HepG2 (cell line): Measurements from ENCODE around the gene CEP128. TPM values are rescaled to one million over a fixed set of nuclear protein-coding genes. Genes with fewer than 3 reads are reported as not detected.

Experiments
- ATAC-seq: fragments of 200-7000 bp; cut with Tn5 transposase; 3 replicates; pipeline ENCODE4 v1.9.1; 2020; ENCODE audit warnings: mild to moderate bottlenecking, moderate library complexity
- BruUV-seq: library from RNA; stranded (reverse); fragments of 400-500 nt; replicated peaks from 2 replicates; lab custom pipeline; 2021; lab: Mats Ljungman, UMichigan
- CTCF ChIA-PET: fragments of 300-600 bp; formaldehyde crosslinking; extraction: SDS; loops from one replicate; lab custom pipeline; 2021; ENCODE audit warnings: low total read pairs, inconsistent platforms, low intra/inter-chr PET ratio; lab: Yijun Ruan, JAX
- POLR2A ChIA-PET: fragments of 350-600 bp; sonication (Branson Sonifier 250); formaldehyde crosslinking; loops from one replicate; lab custom pipeline; 2020; ENCODE audit warnings: antibody characterized with exemption, inconsistent platforms; lab: Yijun Ruan, JAX
- DNase-seq: peaks from one replicate; pipeline ENCODE4 v3.0.0-alpha.2; 2015; ENCODE audit warnings: low spot score
- FAIRE-seq: peaks from 3 replicates; lab custom pipeline; 2011; peaks lifted over from hg19 to GRCh38; lab: Jason Lieb, UNC
- H2AFZ ChIP-seq: one replicate; pipeline ENCODE4 v1.6.1; 2011; ENCODE audit warnings: low read length, inconsistent platforms
- H3K27ac ChIP-seq: fragments of 300-600 bp; 3 replicates; pipeline ENCODE4 v1.8.0; 2011; ENCODE audit warnings: mixed run types, mild to moderate bottlenecking, mixed read lengths, low read length, inconsistent platforms; ENCODE audit not compliant: insufficient read depth; ENCODE audit errors: extremely low read length
- H3K27me3 ChIP-seq, 2 experiments: fragments of 200-600 bp in 1 of 2; 2 replicates in 1 of 2; 3 replicates in 1 of 2; pipeline versions ENCODE4 v1.6.0 to v1.8.0; 2011; ENCODE audit warnings: low read length in 2 of 2, mild to moderate bottlenecking in 2 of 2, moderate library complexity in 2 of 2, inconsistent platforms in 1 of 2; ENCODE audit not compliant: insufficient read depth in 2 of 2, control insufficient read depth in 1 of 2
- H3K36me3 ChIP-seq, 2 experiments: fragments of 200-600 bp in 1 of 2; replicated peaks in 1 of 2; 2 replicates in 1 of 2; 3 replicates in 1 of 2; pipeline versions ENCODE4 v1.5.1 to v1.8.0; 2011; ENCODE audit warnings: low read length in 2 of 2, inconsistent platforms in 1 of 2; ENCODE audit not compliant: insufficient read depth in 2 of 2, control insufficient read depth in 1 of 2
- H3K4me1 ChIP-seq: 2 replicates; pipeline ENCODE4 v1.5.1; 2012; ENCODE audit warnings: low read length, inconsistent platforms; ENCODE audit not compliant: insufficient read depth
- H3K4me2 ChIP-seq: 2 replicates; pipeline ENCODE4 v1.6.0; 2011; ENCODE audit warnings: low read depth, low read length, inconsistent platforms
- H3K4me3 ChIP-seq, 3 experiments: fragments of 200-600 bp in 1 of 3; sonication (generic), shearing (Covaris generic) in 1 of 3; replicated peaks in 1 of 3; 2 replicates each; pipeline ENCODE4 v1.5.1; 2011 to 2016; ENCODE audit warnings: low read length in 3 of 3, inconsistent platforms in 2 of 3, low read depth in 2 of 3, mild to moderate bottlenecking in 2 of 3, control low read depth in 1 of 3, mixed read lengths in 1 of 3; ENCODE audit not compliant: insufficient read depth in 1 of 3
- H3K79me2 ChIP-seq: one replicate; pipeline ENCODE4 v1.6.1; 2011; ENCODE audit warnings: low read length, inconsistent platforms; ENCODE audit not compliant: insufficient read depth
- H3K9ac ChIP-seq: 2 replicates; pipeline ENCODE4 v1.6.0; 2011; ENCODE audit warnings: mild to moderate bottlenecking, low read depth, low read length, inconsistent platforms; ENCODE audit not compliant: insufficient read depth
- H3K9me3 ChIP-seq: 2 replicates; pipeline ENCODE4 v1.5.1; 2012; ENCODE audit warnings: mild to moderate bottlenecking, low read length
- H4K20me1 ChIP-seq: 2 replicates; pipeline ENCODE4 v1.6.0; 2011; ENCODE audit warnings: inconsistent platforms, mild to moderate bottlenecking, low read length, moderate library complexity; ENCODE audit not compliant: insufficient read depth
- AGO2 ChIP-seq: fragments of 200-400 bp; formaldehyde crosslinking; optimal IDR thresholded peaks from 2 replicates; pipeline ENCODE3; 2017; ENCODE audit warnings: mild to moderate bottlenecking, low read depth, low read length, moderate library complexity
- DR1 ChIP-seq: sonication (generic); formaldehyde crosslinking; IDR thresholded peaks from 2 replicates; pipeline ENCODE4 v1.8.0; 2021; ENCODE audit warnings: mild to moderate bottlenecking, missing genetic modification reagents, inconsistent platforms
- GTF3A ChIP-seq: sonication (generic); formaldehyde crosslinking; conservative IDR thresholded peaks from 2 replicates; pipeline ENCODE4 v1.4.0; 2020; ENCODE audit warnings: mild to moderate bottlenecking, missing genetic modification reagents
- IKZF4 ChIP-seq: sonication (generic); formaldehyde crosslinking; IDR thresholded peaks from 2 replicates; pipeline ENCODE4 v1.5.1; 2020; ENCODE audit warnings: borderline replicate concordance, mild to moderate bottlenecking, low read depth, missing genetic modification reagents; ENCODE audit errors: not compliant biosample characterization
- SKI ChIP-seq: fragments of 450-650 bp; IDR thresholded peaks from one replicate; pipeline ENCODE4 v1.6.1; 2018; ENCODE audit warnings: mild to moderate bottlenecking; ENCODE audit not compliant: partially characterized antibody
- ZFP36L2 ChIP-seq: sonication (generic); formaldehyde crosslinking; IDR thresholded peaks from 2 replicates; pipeline ENCODE4 v1.4.0; 2020; ENCODE audit warnings: missing genetic modification reagents
- ZNF143 ChIP-seq: sonication (generic); formaldehyde crosslinking; IDR thresholded peaks from 2 replicates; pipeline ENCODE4 v1.4.0; 2020; ENCODE audit warnings: missing genetic modification reagents
- ZNF331 ChIP-seq: sonication (generic); formaldehyde crosslinking; IDR thresholded peaks from 2 replicates; pipeline ENCODE4 v1.4.0; 2020; ENCODE audit warnings: missing genetic modification reagents
- ZNF354B ChIP-seq: sonication (generic); formaldehyde crosslinking; IDR thresholded peaks from 2 replicates; pipeline ENCODE4 v1.8.0; 2022; ENCODE audit warnings: mild to moderate bottlenecking, missing genetic modification reagents
- WGBS: methylation state at CpG from one replicate; pipeline ENCODE4 v1.1.6; 2017; ENCODE audit warnings: low lambda C conversion rate; 5-methylcytosine and 5-hydroxymethylcytosine counted together
- in situ Hi-C: cut with HindIII; loops from 2 replicates; pipeline ENCODE4 v1.10.0; 2017; ENCODE audit warnings: low pct_unique_long_range_greater_than_20kb; ENCODE audit not compliant: extremely low pct_ligation_motif_present
- intact Hi-C: fragments of 100-400 bp; cut with micrococcal nuclease; formaldehyde crosslinking; loops from one replicate; pipeline ENCODE4 v1.10.0; 2022; ENCODE audit not compliant: unreplicated experiment
- polyA plus RNA-seq, 8 experiments: library from polyadenylated mRNA; depleted of rRNA in 3 of 8; stranded (reverse) in 7 of 8; unstranded in 1 of 8; fragments of >200 nt; fragmentation: Illumina TruSeq in 4 of 8; extraction: Trizol in 4 of 8; gene quantifications; 2 replicates each; pipeline versions ENCODE4 v1.2.1 to v1.2.3, GENCODE V29; 2011 to 2016; ENCODE audit warnings: low read depth in 4 of 8, missing spikeins in 1 of 8, mixed read lengths in 1 of 8; ENCODE audit not compliant: insufficient read depth in 1 of 8
- total RNA-seq, 5 experiments: library from RNA; depleted of rRNA; stranded (reverse); fragments of >200 nt; fragmentation: Illumina TruSeq; extraction: Trizol; gene quantifications; 2 replicates each; pipeline ENCODE4 v1.2.3, GENCODE V29; 2016; ENCODE audit warnings: low read depth in 1 of 5
- TF ChIP-seq, protein P1 (sequence below): sonication (generic); formaldehyde crosslinking; IDR thresholded peaks from 2 replicates; pipeline ENCODE4 v1.4.0; 2020; ENCODE audit warnings: missing genetic modification reagents
- TF ChIP-seq, protein P2 (sequence below): sonication (generic); formaldehyde crosslinking; IDR thresholded peaks from 2 replicates; pipeline ENCODE4 v1.8.0; 2022; ENCODE audit warnings: mild to moderate bottlenecking, missing genetic modification reagents
- TF ChIP-seq, protein P3 (sequence below): sonication (generic); formaldehyde crosslinking; IDR thresholded peaks from 2 replicates; pipeline ENCODE4 v1.9.0; 2021; ENCODE audit warnings: missing genetic modification reagents, mild to moderate bottlenecking, borderline replicate concordance
- TF ChIP-seq, protein P4 (sequence below): sonication (generic); formaldehyde crosslinking; conservative IDR thresholded peaks from 2 replicates; pipeline ENCODE4 v1.8.0; 2022; ENCODE audit warnings: low read depth, missing genetic modification reagents
- TF ChIP-seq, protein P5 (sequence below): IDR thresholded peaks from 2 replicates; pipeline ENCODE4 v1.6.1; 2016

The CEP128 gene
- total and polyA plus RNA-seq, 2 of the 13 experiments (the other 11 are each of a cell fraction or from before 2014, with no cell fraction given), result 1.3 to 7.5 TPM

DNA sequence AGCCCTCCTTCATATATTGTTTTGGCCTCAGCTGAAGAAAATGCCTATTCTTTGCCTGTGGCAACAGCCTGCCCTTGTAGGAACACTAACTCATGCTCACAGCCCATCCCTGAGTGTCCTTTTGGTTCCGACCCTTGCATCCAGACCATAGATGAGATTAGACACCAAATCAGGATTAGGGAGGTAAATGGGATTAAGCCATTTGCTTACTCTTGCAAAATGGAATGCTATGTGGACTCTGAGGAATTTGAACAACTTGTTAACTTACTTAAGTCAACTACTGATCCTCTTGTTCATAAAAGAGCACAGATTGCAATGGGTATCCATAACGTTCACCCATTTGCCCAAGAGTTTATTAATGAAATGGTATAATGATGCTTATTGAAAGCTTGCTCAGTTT lies 41.2 kb upstream of the CEP128 start:
- no peak for FAIRE-seq
- H3K79me2 ChIP-seq, result no peaks in the 10 kb centered on the region
- in situ Hi-C loops, result no loop called here
- no peak overlapping the region for H3K4me2 ChIP-seq
- ChIA-PET CTCF (no interaction called here), POLR2A (no interaction called here)
- DNase-seq, result no peak
- H3K36me3 ChIP-seq, result no peaks in the 10 kb centered on the region
- BruUV-seq, result no TSS peak
- H3K9ac ChIP-seq, result no peak overlapping the region
- intact Hi-C loops, result no loop called here
- H3K4me3 ChIP-seq, result no peak overlapping the region
- H3K9me3 ChIP-seq, result no peaks in the 10 kb centered on the region
- no peaks in the 10 kb centered on the region for H3K4me1 ChIP-seq
- ATAC-seq, result no peak
- no peak overlapping the region for H2AFZ ChIP-seq
- WGBS, result 0% methylated on average over 2 of the region's 2 CpGs
- H3K27ac ChIP-seq, result no peak overlapping the region
- TF ChIP-seq, protein P1, sequence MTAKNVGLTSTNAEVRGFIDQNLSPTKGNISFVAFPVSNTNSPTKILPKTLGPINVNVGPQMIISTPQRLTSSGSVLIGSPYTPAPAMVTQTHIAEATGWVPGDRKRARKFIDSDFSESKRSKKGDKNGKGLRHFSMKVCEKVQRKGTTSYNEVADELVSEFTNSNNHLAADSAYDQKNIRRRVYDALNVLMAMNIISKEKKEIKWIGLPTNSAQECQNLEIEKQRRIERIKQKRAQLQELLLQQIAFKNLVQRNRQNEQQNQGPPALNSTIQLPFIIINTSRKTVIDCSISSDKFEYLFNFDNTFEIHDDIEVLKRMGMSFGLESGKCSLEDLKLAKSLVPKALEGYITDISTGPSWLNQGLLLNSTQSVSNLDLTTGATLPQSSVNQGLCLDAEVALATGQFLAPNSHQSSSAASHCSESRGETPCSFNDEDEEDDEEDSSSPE (CRISPR knock-in tag), result no peak
- no peak for TF ChIP-seq SKI
- TF ChIP-seq AGO2, result no peak
- TF ChIP-seq, protein P2, sequence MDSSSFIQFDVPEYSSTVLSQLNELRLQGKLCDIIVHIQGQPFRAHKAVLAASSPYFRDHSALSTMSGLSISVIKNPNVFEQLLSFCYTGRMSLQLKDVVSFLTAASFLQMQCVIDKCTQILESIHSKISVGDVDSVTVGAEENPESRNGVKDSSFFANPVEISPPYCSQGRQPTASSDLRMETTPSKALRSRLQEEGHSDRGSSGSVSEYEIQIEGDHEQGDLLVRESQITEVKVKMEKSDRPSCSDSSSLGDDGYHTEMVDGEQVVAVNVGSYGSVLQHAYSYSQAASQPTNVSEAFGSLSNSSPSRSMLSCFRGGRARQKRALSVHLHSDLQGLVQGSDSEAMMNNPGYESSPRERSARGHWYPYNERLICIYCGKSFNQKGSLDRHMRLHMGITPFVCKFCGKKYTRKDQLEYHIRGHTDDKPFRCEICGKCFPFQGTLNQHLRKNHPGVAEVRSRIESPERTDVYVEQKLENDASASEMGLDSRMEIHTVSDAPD (CRISPR knock-in tag), result no peak
- TF ChIP-seq ZNF143, result no peak
- TF ChIP-seq, protein P3, sequence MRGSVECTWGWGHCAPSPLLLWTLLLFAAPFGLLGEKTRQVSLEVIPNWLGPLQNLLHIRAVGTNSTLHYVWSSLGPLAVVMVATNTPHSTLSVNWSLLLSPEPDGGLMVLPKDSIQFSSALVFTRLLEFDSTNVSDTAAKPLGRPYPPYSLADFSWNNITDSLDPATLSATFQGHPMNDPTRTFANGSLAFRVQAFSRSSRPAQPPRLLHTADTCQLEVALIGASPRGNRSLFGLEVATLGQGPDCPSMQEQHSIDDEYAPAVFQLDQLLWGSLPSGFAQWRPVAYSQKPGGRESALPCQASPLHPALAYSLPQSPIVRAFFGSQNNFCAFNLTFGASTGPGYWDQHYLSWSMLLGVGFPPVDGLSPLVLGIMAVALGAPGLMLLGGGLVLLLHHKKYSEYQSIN, result no peak
- no peak for TF ChIP-seq GTF3A
- no peak for TF ChIP-seq ZNF331 (CRISPR knock-in tag)
- no peak for TF ChIP-seq DR1 (CRISPR knock-in tag)
- TF ChIP-seq IKZF4, result no peak
- no peak for TF ChIP-seq ZNF354B
- no peak for TF ChIP-seq ZFP36L2
- TF ChIP-seq, protein P4, sequence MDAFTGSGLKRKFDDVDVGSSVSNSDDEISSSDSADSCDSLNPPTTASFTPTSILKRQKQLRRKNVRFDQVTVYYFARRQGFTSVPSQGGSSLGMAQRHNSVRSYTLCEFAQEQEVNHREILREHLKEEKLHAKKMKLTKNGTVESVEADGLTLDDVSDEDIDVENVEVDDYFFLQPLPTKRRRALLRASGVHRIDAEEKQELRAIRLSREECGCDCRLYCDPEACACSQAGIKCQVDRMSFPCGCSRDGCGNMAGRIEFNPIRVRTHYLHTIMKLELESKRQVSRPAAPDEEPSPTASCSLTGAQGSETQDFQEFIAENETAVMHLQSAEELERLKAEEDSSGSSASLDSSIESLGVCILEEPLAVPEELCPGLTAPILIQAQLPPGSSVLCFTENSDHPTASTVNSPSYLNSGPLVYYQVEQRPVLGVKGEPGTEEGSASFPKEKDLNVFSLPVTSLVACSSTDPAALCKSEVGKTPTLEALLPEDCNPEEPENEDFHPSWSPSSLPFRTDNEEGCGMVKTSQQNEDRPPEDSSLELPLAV (CRISPR knock-in tag), result no peak
- TF ChIP-seq, protein P5, sequence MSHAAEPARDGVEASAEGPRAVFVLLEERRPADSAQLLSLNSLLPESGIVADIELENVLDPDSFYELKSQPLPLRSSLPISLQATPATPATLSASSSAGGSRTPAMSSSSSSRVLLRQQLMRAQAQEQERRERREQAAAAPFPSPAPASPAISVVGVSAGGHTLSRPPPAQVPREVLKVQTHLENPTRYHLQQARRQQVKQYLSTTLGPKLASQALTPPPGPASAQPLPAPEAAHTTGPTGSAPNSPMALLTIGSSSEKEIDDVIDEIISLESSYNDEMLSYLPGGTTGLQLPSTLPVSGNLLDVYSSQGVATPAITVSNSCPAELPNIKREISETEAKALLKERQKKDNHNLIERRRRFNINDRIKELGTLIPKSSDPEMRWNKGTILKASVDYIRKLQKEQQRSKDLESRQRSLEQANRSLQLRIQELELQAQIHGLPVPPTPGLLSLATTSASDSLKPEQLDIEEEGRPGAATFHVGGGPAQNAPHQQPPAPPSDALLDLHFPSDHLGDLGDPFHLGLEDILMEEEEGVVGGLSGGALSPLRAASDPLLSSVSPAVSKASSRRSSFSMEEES (CRISPR knock-in tag), result no peak
- TF ChIP-seq, all 625 proteins: peak for 0
- Histone ChIP-seq H3K27me3 (0 out of 5 replicates have a peak, but pooled peaks cover 0 to 7% of the 10 kb centered on the region in 2 experiments), H4K20me1 (no peaks in the 10 kb centered on the region)
